Measurements from ENCODE around the gene KCNH1.

DNA sequence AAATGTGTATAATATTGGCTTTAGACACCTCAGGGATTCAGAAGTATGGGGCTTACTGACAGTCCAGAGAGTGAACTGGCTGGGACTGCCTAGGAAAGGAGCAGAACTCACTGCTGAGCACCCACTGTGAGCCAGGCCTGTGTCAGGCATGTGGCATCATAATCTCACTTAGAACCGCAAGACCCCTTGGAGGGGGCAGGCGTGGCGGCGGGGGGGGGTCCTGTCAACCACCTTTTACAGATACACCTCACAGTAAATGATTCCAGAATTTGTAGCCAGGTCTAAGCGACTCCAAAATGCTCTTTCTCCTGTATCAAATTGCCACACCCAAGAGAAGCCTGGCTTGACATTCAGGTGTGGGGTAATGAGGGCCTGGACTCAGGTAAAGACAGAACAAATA lies 235.5 kb downstream of the KCNH1 start:
- TF ChIP-seq EZH2 (IDR thresholded peaks at IDR 0.05; ENCODE audit: insufficient read depth, poor library complexity, severe bottlenecking): no peak
- TF ChIP-seq EZH2phosphoT487 (IDR thresholded peaks at IDR 0.05; ENCODE audit: insufficient read depth, low read depth): no peak

Data from GM23248 (cell line).